H7 (cell line): Measurements from ENCODE around the gene APOM. TPM values are rescaled to one million over a fixed set of nuclear protein-coding genes. Genes with fewer than 3 reads are reported as not detected.

Source experiments
- DNase-seq: peaks from one replicate; pipeline ENCODE4 v3.0.0; 2012
- H3K27me3 ChIP-seq: 2 replicates; pipeline ENCODE4 v1.6.0; 2011; ENCODE audit warnings: mild to moderate bottlenecking, low read length; ENCODE audit not compliant: control insufficient read depth, insufficient read depth
- H3K36me3 ChIP-seq: replicated peaks from 2 replicates; pipeline ENCODE4 v1.5.1; 2011; ENCODE audit warnings: low read length; ENCODE audit not compliant: control insufficient read depth, insufficient read depth
- H3K4me3 ChIP-seq: 2 replicates; pipeline ENCODE4 v1.5.1; 2011; ENCODE audit warnings: low read depth, mild to moderate bottlenecking, control low read depth, low read length, moderate library complexity; ENCODE audit not compliant: insufficient read depth
- total RNA-seq: library from RNA; depleted of rRNA; stranded (reverse); fragments of >200 nt; shearing (Covaris generic); gene quantifications from 2 replicates; pipeline ENCODE4 v1.2.3, GENCODE V29; 2014

The APOM gene
- total RNA-seq, 1 experiment from 2014 or later: 3.3 TPM

- H3K27me3 ChIP-seq: no peaks in the 10 kb centered on the region
- DNase-seq: no peak
- H3K36me3 ChIP-seq: peaks cover 19% of the 10 kb centered on the region
- no peak overlapping the region for H3K4me3 ChIP-seq
Observed at GRCh38 chr6:31691564-31692108, 35.9 kb downstream of the APOM start.

GRCh38 chr6:31692353-31692752 is 36.7 kb downstream of the APOM start:
- Histone ChIP-seq H3K4me3 (no peak overlapping the region), H3K27me3 (no peaks in the 10 kb centered on the region), H3K36me3 (peaks cover 19% of the 10 kb centered on the region)
- DNase-seq: no peak

- no peak for DNase-seq
- Histone ChIP-seq H3K36me3 (peaks cover 17% of the 10 kb centered on the region), H3K27me3 (no peaks in the 10 kb centered on the region), H3K4me3 (no peak overlapping the region)
Observed at GRCh38 chr6:31692886-31693285, 37.2 kb downstream of the APOM start.

GRCh38 chr6:31693535-31693934 is 37.8 kb downstream of the APOM start:
- Histone ChIP-seq H3K4me3 (no peak overlapping the region), H3K36me3 (peaks cover 17% of the 10 kb centered on the region), H3K27me3 (no peaks in the 10 kb centered on the region)
- no peak for DNase-seq

- Histone ChIP-seq H3K36me3 (peaks cover 7% of the 10 kb centered on the region), H3K4me3 (no peak overlapping the region), H3K27me3 (no peaks in the 10 kb centered on the region)
- no peak for DNase-seq
Observed at GRCh38 chr6:31697555-31697954, 41.9 kb downstream of the APOM start.

- Histone ChIP-seq H3K4me3 (no peak overlapping the region), H3K27me3 (no peaks in the 10 kb centered on the region), H3K36me3 (peaks cover 2% of the 10 kb centered on the region; the same call in 1 of the 2 replicates)
- DNase-seq: no peak
Observed at GRCh38 chr6:31700740-31701401, 45.2 kb downstream of the APOM start.

GRCh38 chr6:31701666-31702404 is 46.1 kb downstream of the APOM start:
- H3K4me3 ChIP-seq: peak overlapping the region; percentile 87
- no peaks in the 10 kb centered on the region; the same call in 1 of the 2 replicates for H3K36me3 ChIP-seq
- DNase-seq: no peak
- no peaks in the 10 kb centered on the region for H3K27me3 ChIP-seq

GRCh38 chr6:31702405-31702818 is 46.7 kb downstream of the APOM start:
- H3K36me3 ChIP-seq: no peaks in the 10 kb centered on the region
- no peaks in the 10 kb centered on the region for H3K27me3 ChIP-seq
- peak overlapping the region; percentile 87 for H3K4me3 ChIP-seq
- peak; percentile 78 for DNase-seq

- DNase-seq: peak; percentile 99
- no peaks in the 10 kb centered on the region; the same call in 1 of the 2 replicates for H3K27me3 ChIP-seq
- H3K36me3 ChIP-seq: no peaks in the 10 kb centered on the region
- H3K4me3 ChIP-seq: peak within 1 kb of the TSS; percentile 87
Observed at GRCh38 chr6:31702819-31703716, 47.4 kb downstream of the APOM start, which contains the start of gene ABHD16A. TSS of gene ABHD16A (minus strand) at chr6:31703324. CDS start at chr6:31703281, 43 bp downstream.

- no peak for DNase-seq
- Histone ChIP-seq H3K4me3 (no peak overlapping the region), H3K36me3 (no peaks in the 10 kb centered on the region), H3K27me3 (no peaks in the 10 kb centered on the region; the same call in 1 of the 2 replicates)
Observed at GRCh38 chr6:31705931-31706330, 50.2 kb downstream of the APOM start.

GRCh38 chr6:31706599-31706998 is 50.9 kb downstream of the APOM start, which contains the start of gene LY6G6F:
TSS of gene LY6G6F (plus strand) at chr6:31706866. CDS start at chr6:31706907, 41 bp downstream.
- no peaks in the 10 kb centered on the region; the same call in 1 of the 2 replicates for H3K27me3 ChIP-seq
- H3K36me3 ChIP-seq: no peaks in the 10 kb centered on the region
- DNase-seq: no peak
- H3K4me3 ChIP-seq: no peak within 1 kb of the TSS

- DNase-seq: no peak
- Histone ChIP-seq H3K36me3 (no peaks in the 10 kb centered on the region), H3K27me3 (no peaks in the 10 kb centered on the region; the same call in 1 of the 2 replicates), H3K4me3 (no peak overlapping the region)
Observed at GRCh38 chr6:31707701-31708100, 52.0 kb downstream of the APOM start.
